HEK293T (cell line): ENCODE results near the gene MACO1.
"Not testable (repeated sequence)": the region's sequence is repeated elsewhere in the genome, so short reads cannot be mapped to it uniquely, and the experiment has no call there.

Experiments used
- BHLHE40 ChIP-seq: fragments of 450-650 bp; IDR thresholded peaks from 2 replicates; pipeline ENCODE4 v1.6.1; 2016; ENCODE audit warnings: mild to moderate bottlenecking, moderate library complexity, borderline replicate concordance
- ELF4 ChIP-seq: fragments of 450-650 bp; IDR thresholded peaks from 2 replicates; pipeline ENCODE4 v1.6.1; 2017; ENCODE audit warnings: antibody characterized with exemption
- FOXA1 ChIP-seq: fragments of 450-650 bp; IDR thresholded peaks from 2 replicates; pipeline ENCODE4 v1.6.1; 2016; ENCODE audit warnings: mild to moderate bottlenecking
- FOXK2 ChIP-seq: fragments of 450-650 bp; IDR thresholded peaks from 2 replicates; pipeline ENCODE4 v1.6.1; 2016; ENCODE audit warnings: mild to moderate bottlenecking
- FOXM1 ChIP-seq: fragments of 450-650 bp; IDR thresholded peaks from 2 replicates; pipeline ENCODE4 v1.6.1; 2017; ENCODE audit warnings: mild to moderate bottlenecking, borderline replicate concordance
- SP1 ChIP-seq: fragments of 450-650 bp; IDR thresholded peaks from 2 replicates; pipeline ENCODE4 v1.6.1; 2017
- SUZ12 ChIP-seq: fragments of 450-650 bp; IDR thresholded peaks from 2 replicates; pipeline ENCODE4 v1.6.1; 2016; ENCODE audit warnings: mild to moderate bottlenecking
- TARDBP ChIP-seq: fragments of 450-650 bp; IDR thresholded peaks from 2 replicates; pipeline ENCODE4 v1.6.1; 2016
- ZNF384 ChIP-seq: fragments of 450-650 bp; IDR thresholded peaks from 2 replicates; pipeline ENCODE4 v1.6.1; 2016

DNA sequence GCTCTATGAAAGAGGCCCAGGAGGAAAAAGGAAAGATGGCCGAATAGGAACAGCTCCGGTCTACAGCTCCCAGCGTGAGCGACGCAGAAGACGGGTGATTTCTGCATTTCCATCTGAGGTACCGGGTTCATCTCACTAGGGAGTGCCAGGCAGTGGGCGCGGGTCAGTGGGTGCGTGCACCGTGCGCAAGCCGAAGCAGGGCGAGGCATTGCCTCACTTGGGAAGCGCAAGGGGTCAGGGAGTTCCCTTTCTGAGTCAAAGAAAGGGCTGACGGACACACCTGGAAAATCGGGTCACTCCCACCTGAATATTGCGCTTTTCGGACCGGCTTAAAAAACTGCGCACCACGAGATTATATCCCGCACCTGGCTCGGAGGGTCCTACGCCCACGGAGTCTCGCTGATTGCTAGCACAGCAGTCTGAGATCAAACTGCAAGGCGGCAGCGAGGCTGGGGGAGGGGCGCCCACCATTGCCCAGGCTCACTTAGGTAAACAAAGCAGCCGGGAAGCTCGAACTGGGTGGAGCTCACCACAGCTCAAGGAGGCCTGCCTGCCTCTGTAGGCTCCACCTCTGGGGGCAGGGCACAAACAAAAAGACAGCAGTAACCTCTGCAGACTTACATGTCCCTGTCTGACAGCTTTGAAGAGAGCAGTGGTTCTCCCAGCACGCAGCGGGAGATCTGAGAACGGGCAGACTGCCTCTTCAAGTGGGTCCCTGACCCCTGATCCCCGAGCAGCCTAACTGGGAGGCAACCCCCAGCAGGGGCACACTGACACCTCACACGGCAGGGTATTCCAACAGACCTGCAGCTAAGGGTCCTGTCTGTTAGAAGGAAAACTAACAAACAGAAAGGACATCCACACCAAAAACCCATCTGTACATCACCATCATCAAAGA lies 76.1 kb downstream of the MACO1 start:
- not testable (repeated sequence) for TF ChIP-seq SP1, SUZ12, FOXM1, BHLHE40, TARDBP, FOXA1, FOXK2, ELF4, ZNF384
